CD4-positive, alpha-beta T cell (primary cell): Measurements from ENCODE around the gene CDCA7L. TPM values are rescaled to one million over a fixed set of nuclear protein-coding genes. Genes with fewer than 3 reads are reported as not detected.

ENCODE experiments used
- ATAC-seq: fragments of 200-7000 bp; cut with Tn5 transposase; one replicate; pipeline ENCODE4 v1.10.0; 2022; ENCODE audit warnings: mild to moderate bottlenecking; ENCODE audit not compliant: poor library complexity
- CTCF ChIA-PET: fragments of 350-600 bp; sonication (Branson Sonifier 250); formaldehyde crosslinking; loops from one replicate; lab custom pipeline; 2021; ENCODE audit warnings: antibody characterized with exemption, inconsistent platforms; lab: Charles Lee
- POLR2A ChIA-PET: fragments of 350-600 bp; sonication (Branson Sonifier 250); formaldehyde crosslinking; loops from one replicate; lab custom pipeline; 2021; ENCODE audit warnings: antibody characterized with exemption, inconsistent platforms; lab: Charles Lee
- DNase-seq, 14 experiments: peaks; one replicate each; pipeline ENCODE4 v3.0.0-alpha.2; 2013 to 2020; ENCODE audit warnings: mixed read lengths in 2 of 14
- H3K27ac ChIP-seq, 2 donors: one replicate each; pipeline versions ENCODE4 v1.5.1 to v1.7.0; 2013; ENCODE audit warnings: low read length in 2 of 2, low read depth in 1 of 2, mild to moderate bottlenecking in 1 of 2
- H3K27me3 ChIP-seq, 2 experiments: 1 replicate in 1 of 2; 2 replicates in 1 of 2; pipeline versions ENCODE4 v1.6.1 to v1.7.0; 2013; ENCODE audit warnings: low read length in 2 of 2, control low read depth in 1 of 2, mild to moderate bottlenecking in 1 of 2, moderate library complexity in 1 of 2; ENCODE audit not compliant: insufficient read depth in 2 of 2, control insufficient read depth in 1 of 2
- H3K36me3 ChIP-seq: one replicate; pipeline ENCODE4 v1.6.1; 2013; ENCODE audit warnings: low read length, control low read depth; ENCODE audit not compliant: insufficient read depth
- H3K4me1 ChIP-seq: one replicate; pipeline ENCODE4 v1.6.1; 2013; ENCODE audit warnings: low read length, control low read depth; ENCODE audit not compliant: insufficient read depth
- H3K4me3 ChIP-seq: one replicate; pipeline ENCODE4 v1.5.1; 2013; ENCODE audit warnings: mild to moderate bottlenecking, low read length, moderate library complexity
- H3K9me3 ChIP-seq, 2 experiments: 1 replicate in 1 of 2; 2 replicates in 1 of 2; pipeline versions ENCODE4 v1.6.1 to v1.7.0; 2013; ENCODE audit warnings: low read length in 2 of 2, mild to moderate bottlenecking in 2 of 2, control low read depth in 1 of 2, moderate library complexity in 1 of 2; ENCODE audit not compliant: control insufficient read depth in 1 of 2, insufficient read depth in 1 of 2
- H3K27ac Mint-ChIP-seq: one replicate; pipeline ENCODE4 v1.8.0; 2020; ENCODE audit warnings: mixed read lengths
- H3K27me3 Mint-ChIP-seq: one replicate; pipeline ENCODE4 v1.8.0; 2021; ENCODE audit warnings: mixed read lengths
- H3K36me3 Mint-ChIP-seq: one replicate; pipeline ENCODE4 v1.8.0; 2021; ENCODE audit warnings: low read depth, mixed read lengths
- H3K4me1 Mint-ChIP-seq: one replicate; pipeline ENCODE4 v1.8.0; 2021; ENCODE audit warnings: low read depth, mixed read lengths
- H3K4me3 Mint-ChIP-seq: one replicate; pipeline ENCODE4 v1.8.0; 2020; ENCODE audit warnings: mild to moderate bottlenecking, mixed read lengths
- H3K9me3 Mint-ChIP-seq: one replicate; pipeline ENCODE4 v1.8.0; 2020; ENCODE audit warnings: mixed read lengths
- CTCF ChIP-seq: fragments of 200-600 bp; IDR thresholded peaks from one replicate; pipeline ENCODE4 v1.8.0; 2022; ENCODE audit warnings: antibody characterized with exemption, mild to moderate bottlenecking
- intact Hi-C, 2 experiments: fragments of 100-400 bp; cut with DNase I in 1 of 2; cut with micrococcal nuclease in 1 of 2; formaldehyde crosslinking; loops; one replicate each; pipeline versions ENCODE4 v1.15.1 to v1.9.0; 2023 to 2025; cut with DNase I, micrococcal nuclease
- total RNA-seq, 174 experiments: library from RNA in 2 of 174; stranded (reverse) in 2 of 174; gene quantifications; one replicate each; pipeline ENCODE4 v1.2.3 and lab custom pipeline; 2021 to 2026

CDCA7L gene
- total RNA-seq, 2 experiments from 2014 or later: 23.1 to 23.7 TPM

DNA sequence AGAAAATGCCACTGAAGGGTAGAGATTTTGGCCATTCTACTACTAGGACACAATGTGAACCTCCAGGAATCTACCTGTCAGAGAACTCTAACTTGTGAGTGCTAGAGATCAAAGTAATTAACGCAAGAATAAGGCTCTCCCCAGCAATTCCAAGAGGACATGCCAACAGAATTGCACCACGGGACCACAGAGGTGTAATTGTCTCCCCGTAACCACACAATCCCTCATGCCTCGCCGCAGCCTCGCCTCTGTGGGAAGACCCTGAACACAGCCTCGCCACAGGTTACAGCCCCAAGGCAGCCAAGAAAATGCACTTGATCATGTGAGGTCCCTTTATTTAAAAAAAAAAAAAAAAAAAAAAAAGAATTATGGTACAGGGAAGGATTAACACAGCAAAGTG lies 29.5 kb downstream of the CDCA7L start:
- Histone ChIP-seq H3K4me1 (no peaks in the 10 kb centered on the region), H3K27me3 (no peaks in the 10 kb centered on the region), H3K9me3 (no peaks in the 10 kb centered on the region), H3K36me3 (no peaks in the 10 kb centered on the region), H3K27ac (no peak overlapping the region), H3K4me3 (no peak overlapping the region)
- H3K4me1 Mint-ChIP-seq: peaks cover 5% of the 10 kb centered on the region
- H3K4me3 Mint-ChIP-seq: no peak overlapping the region
- intact Hi-C loops: no loop called here
- no peak for TF ChIP-seq CTCF
- CTCF ChIA-PET: no interaction called here
- no peaks in the 10 kb centered on the region for H3K9me3 Mint-ChIP-seq
- H3K27ac Mint-ChIP-seq: no peak overlapping the region
- no peak for DNase-seq
- POLR2A ChIA-PET: no interaction called here
- ATAC-seq: no peak
- H3K36me3 Mint-ChIP-seq: peaks cover 52% of the 10 kb centered on the region
- H3K27me3 Mint-ChIP-seq: no peaks in the 10 kb centered on the region

DNA sequence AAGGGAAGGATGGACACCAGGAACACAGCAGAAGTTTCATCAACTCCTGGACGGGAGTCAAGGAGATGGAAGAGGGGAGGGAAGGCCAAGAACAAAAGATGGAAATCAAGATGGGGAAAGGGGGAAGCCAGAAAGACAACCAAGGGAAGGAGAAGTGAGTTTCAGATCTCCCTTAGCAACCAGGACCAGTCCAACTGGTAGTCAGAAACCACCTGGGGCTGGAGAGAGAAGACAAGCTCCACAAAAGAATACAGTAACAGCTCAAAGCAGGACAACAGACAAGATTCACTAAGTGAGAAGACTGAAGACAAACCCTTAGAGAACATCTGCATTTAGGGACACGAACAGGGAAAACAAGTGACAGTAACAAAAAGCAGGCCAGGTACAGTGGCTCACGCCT lies 30.6 kb downstream of the CDCA7L start:
- no peaks in the 10 kb centered on the region for H3K27me3 Mint-ChIP-seq
- no peak overlapping the region for H3K4me3 Mint-ChIP-seq
- H3K36me3 Mint-ChIP-seq: peaks cover 59% of the 10 kb centered on the region
- no peaks in the 10 kb centered on the region for H3K9me3 Mint-ChIP-seq
- DNase-seq: no peak
- no peaks in the 10 kb centered on the region for H3K4me1 ChIP-seq
- intact Hi-C loops: no loop called here
- no peaks in the 10 kb centered on the region for H3K36me3 ChIP-seq
- ChIA-PET CTCF (no interaction called here), POLR2A (no interaction called here)
- no peaks in the 10 kb centered on the region for H3K27me3 ChIP-seq
- H3K4me3 ChIP-seq: no peak overlapping the region
- no peaks in the 10 kb centered on the region for H3K4me1 Mint-ChIP-seq
- ATAC-seq: no peak
- H3K27ac Mint-ChIP-seq: no peak overlapping the region
- no peak for TF ChIP-seq CTCF
- H3K27ac ChIP-seq: no peak overlapping the region
- H3K9me3 ChIP-seq: no peaks in the 10 kb centered on the region

GRCh38 chr7:21914671-21915070 lies 31.0 kb downstream of the CDCA7L start:
- no peak for DNase-seq
- Mint-ChIP-seq H3K27me3 (no peaks in the 10 kb centered on the region), H3K27ac (no peak overlapping the region), H3K4me1 (no peaks in the 10 kb centered on the region), H3K4me3 (no peak overlapping the region), H3K9me3 (no peaks in the 10 kb centered on the region), H3K36me3 (peaks cover 63% of the 10 kb centered on the region)
- no peak for TF ChIP-seq CTCF
- ATAC-seq: no peak
- Histone ChIP-seq H3K9me3 (no peaks in the 10 kb centered on the region), H3K27ac (no peak overlapping the region), H3K36me3 (no peaks in the 10 kb centered on the region), H3K4me3 (no peak overlapping the region), H3K27me3 (no peaks in the 10 kb centered on the region), H3K4me1 (no peaks in the 10 kb centered on the region)
- POLR2A ChIA-PET: no interaction called here
- CTCF ChIA-PET: no interaction called here
- intact Hi-C loops: no loop called here
